ENCODE measurements around the gene PAX7.

DNA sequence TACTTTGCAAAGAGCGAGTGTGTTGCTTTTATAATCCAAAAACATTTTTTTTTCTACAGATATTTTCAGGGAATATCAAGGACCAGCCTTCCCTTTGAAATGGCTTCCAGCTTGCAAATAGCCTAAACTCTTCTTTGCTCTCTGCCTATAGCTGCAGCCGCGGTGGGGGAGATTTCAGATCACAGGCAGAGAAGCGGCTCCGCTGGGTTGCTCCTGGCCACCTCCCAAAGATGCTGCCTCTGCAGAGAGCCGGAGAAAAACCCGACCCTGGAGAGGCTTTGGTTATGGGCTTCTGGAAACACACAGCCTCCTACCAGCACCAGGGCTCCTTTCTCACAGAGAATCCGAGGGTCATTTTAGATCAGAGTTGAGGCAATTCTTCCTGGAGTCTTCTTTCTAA is 18.6 kb upstream of the PAX7 start:
- TF ChIP-seq POLR2A (IDR thresholded peaks at IDR 0.05; ENCODE audit: low read length) (no peak), GATA1 (IDR thresholded peaks at IDR 0.05; ENCODE audit: low read depth, low read length) (no peak)

Data from erythroblast (primary cell).